Endometrium (tissue), 2 donors: ENCODE results near the gene NPIPA5.
"Not testable (repeated sequence)": the region's sequence is repeated elsewhere in the genome, so short reads cannot be mapped to it uniquely, and the experiment has no call there.

Experiments used
- FAIRE-seq: peaks from 2 replicates; lab custom pipeline; 2012; peaks lifted over from hg19 to GRCh38; lab: Jason Lieb, UNC
- donor health status: control.
- donor health status: control.

Gene NPIPA5

GRCh38 chr16:15389916-15390315 is 11.8 kb upstream of the NPIPA5 start:
- not testable (repeated sequence) for FAIRE-seq

GRCh38 chr16:15388060-15388459 is 10.0 kb upstream of the NPIPA5 start:
- FAIRE-seq: not testable (repeated sequence)

GRCh38 chr16:15382810-15383209 is 4.7 kb upstream of the NPIPA5 start:
- not testable (repeated sequence) for FAIRE-seq

GRCh38 chr16:15357495-15357894 is 20.6 kb downstream of the NPIPA5 start:
- FAIRE-seq: not testable (repeated sequence)

- not testable (repeated sequence) for FAIRE-seq
Observed at GRCh38 chr16:15354846-15355245, 23.2 kb downstream of the NPIPA5 start.

- not testable (repeated sequence) for FAIRE-seq
Observed at GRCh38 chr16:15352852-15353251, 25.2 kb downstream of the NPIPA5 start.

GRCh38 chr16:15351745-15352144 is 26.3 kb downstream of the NPIPA5 start:
- not testable (repeated sequence) for FAIRE-seq

- not testable (repeated sequence) for FAIRE-seq
Observed at GRCh38 chr16:15351251-15351650, 26.8 kb downstream of the NPIPA5 start.

- FAIRE-seq: not testable (repeated sequence)
Observed at GRCh38 chr16:15348721-15349120, 29.4 kb downstream of the NPIPA5 start.

GRCh38 chr16:15342337-15342736 is 35.8 kb downstream of the NPIPA5 start:
- not testable (repeated sequence) for FAIRE-seq

GRCh38 chr16:15338986-15339385 is 39.1 kb downstream of the NPIPA5 start:
- not testable (repeated sequence) for FAIRE-seq

- FAIRE-seq: not testable (repeated sequence)
Observed at GRCh38 chr16:15337974-15338605, 40.0 kb downstream of the NPIPA5 start.

- not testable (repeated sequence) for FAIRE-seq
Observed at GRCh38 chr16:15335609-15336008, 42.5 kb downstream of the NPIPA5 start.

- FAIRE-seq: not testable (repeated sequence)
Observed at GRCh38 chr16:15333969-15334368, 44.1 kb downstream of the NPIPA5 start.

- not testable (repeated sequence) for FAIRE-seq
Observed at GRCh38 chr16:15330978-15331377, 47.1 kb downstream of the NPIPA5 start.

GRCh38 chr16:15324954-15325353 is 53.1 kb downstream of the NPIPA5 start:
- FAIRE-seq: not testable (repeated sequence)

- not testable (repeated sequence) for FAIRE-seq
Observed at GRCh38 chr16:15323373-15323772, 54.7 kb downstream of the NPIPA5 start.

GRCh38 chr16:15321221-15321620 is 56.9 kb downstream of the NPIPA5 start:
- FAIRE-seq: not testable (repeated sequence)

- not testable (repeated sequence) for FAIRE-seq
Observed at GRCh38 chr16:15314562-15314961, 63.5 kb downstream of the NPIPA5 start.
